ENCODE results near the gene UBE2B.
A peak's percentile ranks its signal among the peaks of the same experiment; 100 is the strongest.
"Not testable (repeated sequence)": the region's sequence is repeated elsewhere in the genome, so short reads cannot be mapped to it uniquely, and the experiment has no call there.

Gene UBE2B

DNA sequence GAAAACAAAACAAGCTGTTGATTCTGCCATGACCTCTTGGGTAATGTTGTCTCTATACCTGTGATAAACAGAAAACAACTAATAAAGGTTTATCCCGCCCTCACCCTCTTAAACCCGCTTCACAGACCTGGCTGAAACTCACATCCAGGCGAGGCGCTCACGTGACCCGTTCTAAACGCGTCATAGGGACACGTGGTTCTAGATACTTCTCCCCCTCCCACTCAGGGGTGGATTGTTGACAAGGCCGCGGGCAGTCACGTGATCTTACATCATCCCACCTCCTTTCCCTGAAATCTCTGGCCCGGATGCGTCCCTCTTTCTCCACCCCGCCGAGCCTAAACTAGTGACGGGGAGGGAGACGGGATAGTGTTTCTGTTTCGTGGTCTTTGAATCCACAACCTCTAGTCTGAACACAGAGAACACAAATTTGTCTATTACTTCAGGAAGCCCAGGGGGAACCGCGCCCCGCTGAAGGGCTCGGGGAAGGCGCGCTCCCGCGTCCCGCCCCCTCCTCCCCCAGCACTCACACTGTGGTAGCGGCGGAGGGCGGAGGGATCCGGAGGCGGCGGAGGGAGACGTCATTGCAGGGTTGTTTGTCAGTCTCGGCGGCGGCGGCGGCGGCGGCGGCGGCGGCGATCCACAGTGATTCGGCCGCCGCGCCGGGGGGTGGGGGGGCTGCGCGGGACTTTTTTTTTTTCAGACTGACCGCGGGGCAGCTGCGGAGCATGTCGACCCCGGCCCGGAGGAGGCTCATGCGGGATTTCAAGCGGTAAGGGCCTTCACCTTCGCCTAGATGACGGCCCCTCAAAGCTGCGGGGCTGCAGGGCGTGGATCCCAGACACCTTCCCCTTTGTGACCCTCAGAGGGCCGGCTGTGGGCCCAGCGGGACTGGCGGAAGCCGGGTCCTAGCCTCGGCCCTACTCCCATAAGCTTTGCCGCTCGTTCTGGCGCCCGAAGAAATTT, at the start of gene UBE2B:
Gene UBE2B (plus strand): TSS at position 699 of the 963 bp plus-strand sequence. CDS start 27 bp downstream, at position 726.
- H4K20me1 ChIP-seq (ENCODE audit: insufficient read depth, low read length, poor library complexity, severe bottlenecking) = peaks cover 31% of the 10 kb centered on the region
- H3K4me3 ChIP-seq (ENCODE audit: low read length, poor library complexity, severe bottlenecking) = peak within 1 kb of the TSS; percentile 96
- H2AFZ ChIP-seq (ENCODE audit: low read length) = peak within 1 kb of the TSS; percentile 86
- TF ChIP-seq, protein P1, sequence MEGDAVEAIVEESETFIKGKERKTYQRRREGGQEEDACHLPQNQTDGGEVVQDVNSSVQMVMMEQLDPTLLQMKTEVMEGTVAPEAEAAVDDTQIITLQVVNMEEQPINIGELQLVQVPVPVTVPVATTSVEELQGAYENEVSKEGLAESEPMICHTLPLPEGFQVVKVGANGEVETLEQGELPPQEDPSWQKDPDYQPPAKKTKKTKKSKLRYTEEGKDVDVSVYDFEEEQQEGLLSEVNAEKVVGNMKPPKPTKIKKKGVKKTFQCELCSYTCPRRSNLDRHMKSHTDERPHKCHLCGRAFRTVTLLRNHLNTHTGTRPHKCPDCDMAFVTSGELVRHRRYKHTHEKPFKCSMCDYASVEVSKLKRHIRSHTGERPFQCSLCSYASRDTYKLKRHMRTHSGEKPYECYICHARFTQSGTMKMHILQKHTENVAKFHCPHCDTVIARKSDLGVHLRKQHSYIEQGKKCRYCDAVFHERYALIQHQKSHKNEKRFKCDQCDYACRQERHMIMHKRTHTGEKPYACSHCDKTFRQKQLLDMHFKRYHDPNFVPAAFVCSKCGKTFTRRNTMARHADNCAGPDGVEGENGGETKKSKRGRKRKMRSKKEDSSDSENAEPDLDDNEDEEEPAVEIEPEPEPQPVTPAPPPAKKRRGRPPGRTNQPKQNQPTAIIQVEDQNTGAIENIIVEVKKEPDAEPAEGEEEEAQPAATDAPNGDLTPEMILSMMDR (conservative IDR thresholded peaks at IDR 0.05; ENCODE audit: low read length) = no peak
- no peak for TF ChIP-seq EZH2phosphoT487 (IDR thresholded peaks at IDR 0.05; ENCODE audit: borderline replicate concordance)
- peaks cover 50% of the 10 kb centered on the region for H3K79me2 ChIP-seq (ENCODE audit: insufficient read depth, low read length)
- no peaks in the 10 kb centered on the region for H3K27me3 ChIP-seq (ENCODE audit: insufficient read depth, low read length, poor library complexity, severe bottlenecking)
- no peaks in the 10 kb centered on the region for H3K36me3 ChIP-seq (ENCODE audit: insufficient read depth, low read length)
- peaks cover 12% of the 10 kb centered on the region for H3K4me1 ChIP-seq (ENCODE audit: insufficient read depth, low read length, poor library complexity, severe bottlenecking)
- H3K4me2 ChIP-seq (ENCODE audit: low read depth, low read length, poor library complexity, severe bottlenecking) = peak within 1 kb of the TSS; percentile 86
- H3F3A ChIP-seq (ENCODE audit: low read depth) = no peaks in the 10 kb centered on the region
- no peaks in the 10 kb centered on the region for H3K9me3 ChIP-seq (ENCODE audit: insufficient read depth, low read depth, low read length)
- peak within 1 kb of the TSS; percentile 90 for H3K9ac ChIP-seq (ENCODE audit: low read depth, low read length, poor library complexity, severe bottlenecking)
- H3K9me2 ChIP-seq (replicated peaks; ENCODE audit: low read depth, low read length) = no peaks in the 10 kb centered on the region

GRCh38 chr5:134327327-134327726, 44.0 kb upstream of the UBE2B start:
- H3K79me2 ChIP-seq (ENCODE audit: insufficient read depth, low read length) = no peaks in the 10 kb centered on the region
- TF ChIP-seq, protein P1 (conservative IDR thresholded peaks at IDR 0.05; ENCODE audit: low read length) = no peak
- no peak for TF ChIP-seq EZH2phosphoT487 (IDR thresholded peaks at IDR 0.05; ENCODE audit: borderline replicate concordance)

DNA sequence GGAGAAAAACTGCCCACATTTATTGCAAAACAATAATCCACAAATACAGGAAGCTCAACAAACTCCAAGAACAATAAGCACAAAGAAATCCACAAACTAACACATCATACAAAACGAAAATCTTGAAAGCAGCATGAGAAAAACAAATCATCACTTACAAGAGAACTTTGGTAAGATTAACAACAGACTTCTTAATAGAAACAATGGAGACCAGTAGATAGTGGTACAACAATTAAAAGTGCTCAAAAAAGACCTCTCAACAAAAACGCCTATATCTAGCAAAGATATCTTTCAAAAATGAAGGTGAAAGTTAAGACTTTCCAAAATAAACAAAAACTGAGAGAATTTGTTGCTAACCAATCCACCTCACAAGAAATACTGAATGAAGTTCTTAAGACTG, 42.8 kb upstream of the UBE2B start:
- TF ChIP-seq EZH2phosphoT487 (IDR thresholded peaks at IDR 0.05; ENCODE audit: borderline replicate concordance) = no peak
- TF ChIP-seq, protein P1 (conservative IDR thresholded peaks at IDR 0.05; ENCODE audit: low read length) = no peak
- Histone ChIP-seq H3K9me2 (replicated peaks; ENCODE audit: low read depth, low read length) (no peaks in the 10 kb centered on the region), H3F3A (ENCODE audit: low read depth) (no peaks in the 10 kb centered on the region), H3K27me3 (ENCODE audit: insufficient read depth, low read length, poor library complexity, severe bottlenecking) (no peaks in the 10 kb centered on the region), H3K36me3 (ENCODE audit: insufficient read depth, low read length) (no peaks in the 10 kb centered on the region), H3K9me3 (ENCODE audit: insufficient read depth, low read depth, low read length) (0 out of 2 replicates have a peak, but pooled peaks cover 4% of the 10 kb centered on the region), H4K20me1 (ENCODE audit: insufficient read depth, low read length, poor library complexity, severe bottlenecking) (no peaks in the 10 kb centered on the region), H3K9ac (ENCODE audit: low read depth, low read length, poor library complexity, severe bottlenecking) (no peak overlapping the region), H3K4me2 (ENCODE audit: low read depth, low read length, poor library complexity, severe bottlenecking) (no peak overlapping the region), H2AFZ (ENCODE audit: low read length) (no peak overlapping the region), H3K4me3 (ENCODE audit: low read length, poor library complexity, severe bottlenecking) (no peak overlapping the region), H3K79me2 (ENCODE audit: insufficient read depth, low read length) (no peaks in the 10 kb centered on the region), H3K4me1 (ENCODE audit: insufficient read depth, low read length, poor library complexity, severe bottlenecking) (no peaks in the 10 kb centered on the region)

More at GRCh38 chr5:134327327-134327726, 44.0 kb upstream of the UBE2B start:
- Histone ChIP-seq H3K9me3 (ENCODE audit: insufficient read depth, low read depth, low read length) (0 out of 2 replicates have a peak, but pooled peaks cover 4% of the 10 kb centered on the region), H2AFZ (ENCODE audit: low read length) (no peak overlapping the region), H3F3A (ENCODE audit: low read depth) (no peaks in the 10 kb centered on the region), H3K4me3 (ENCODE audit: low read length, poor library complexity, severe bottlenecking) (no peak overlapping the region), H3K4me1 (ENCODE audit: insufficient read depth, low read length, poor library complexity, severe bottlenecking) (no peaks in the 10 kb centered on the region), H3K27me3 (ENCODE audit: insufficient read depth, low read length, poor library complexity, severe bottlenecking) (no peaks in the 10 kb centered on the region), H3K9ac (ENCODE audit: low read depth, low read length, poor library complexity, severe bottlenecking) (no peak overlapping the region), H3K9me2 (replicated peaks; ENCODE audit: low read depth, low read length) (no peaks in the 10 kb centered on the region), H3K4me2 (ENCODE audit: low read depth, low read length, poor library complexity, severe bottlenecking) (no peak overlapping the region), H4K20me1 (ENCODE audit: insufficient read depth, low read length, poor library complexity, severe bottlenecking) (no peaks in the 10 kb centered on the region), H3K36me3 (ENCODE audit: insufficient read depth, low read length) (no peaks in the 10 kb centered on the region)

GRCh38 chr5:134336833-134337232, 34.5 kb upstream of the UBE2B start:
- H3K79me2 ChIP-seq (ENCODE audit: insufficient read depth, low read length); H3K9me2 ChIP-seq (replicated peaks; ENCODE audit: low read depth, low read length); H3K4me1 ChIP-seq (ENCODE audit: insufficient read depth, low read length, poor library complexity, severe bottlenecking); H3K4me2 ChIP-seq (ENCODE audit: low read depth, low read length, poor library complexity, severe bottlenecking); H3K4me3 ChIP-seq (ENCODE audit: low read length, poor library complexity, severe bottlenecking); H4K20me1 ChIP-seq (ENCODE audit: insufficient read depth, low read length, poor library complexity, severe bottlenecking); H2AFZ ChIP-seq (ENCODE audit: low read length); H3K36me3 ChIP-seq (ENCODE audit: insufficient read depth, low read length); H3F3A ChIP-seq (ENCODE audit: low read depth); H3K27me3 ChIP-seq (ENCODE audit: insufficient read depth, low read length, poor library complexity, severe bottlenecking); H3K9me3 ChIP-seq (ENCODE audit: insufficient read depth, low read depth, low read length); H3K9ac ChIP-seq (ENCODE audit: low read depth, low read length, poor library complexity, severe bottlenecking): not testable (repeated sequence)

GRCh38 chr5:134343500-134343899, 27.9 kb upstream of the UBE2B start:
- not testable (repeated sequence) for H3K27me3 ChIP-seq (ENCODE audit: insufficient read depth, low read length, poor library complexity, severe bottlenecking); H3K36me3 ChIP-seq (ENCODE audit: insufficient read depth, low read length); H3K9me3 ChIP-seq (ENCODE audit: insufficient read depth, low read depth, low read length); H3K4me2 ChIP-seq (ENCODE audit: low read depth, low read length, poor library complexity, severe bottlenecking); H3K9ac ChIP-seq (ENCODE audit: low read depth, low read length, poor library complexity, severe bottlenecking); H3K4me3 ChIP-seq (ENCODE audit: low read length, poor library complexity, severe bottlenecking); H3F3A ChIP-seq (ENCODE audit: low read depth); H3K9me2 ChIP-seq (replicated peaks; ENCODE audit: low read depth, low read length); H3K4me1 ChIP-seq (ENCODE audit: insufficient read depth, low read length, poor library complexity, severe bottlenecking); H3K79me2 ChIP-seq (ENCODE audit: insufficient read depth, low read length); H2AFZ ChIP-seq (ENCODE audit: low read length); H4K20me1 ChIP-seq (ENCODE audit: insufficient read depth, low read length, poor library complexity, severe bottlenecking)
